ENCODE results near the gene ZNF677.

GRCh38 chr19:53224606-53225005, 30.1 kb downstream of the ZNF677 start:
- no peak for TF ChIP-seq EP300 (IDR thresholded peaks at IDR 0.05; ENCODE audit: low read length)
- no peak for TF ChIP-seq SP2 (IDR thresholded peaks at IDR 0.05; ENCODE audit: extremely low read depth, low read depth, low read length, poor library complexity, severe bottlenecking)
- TF ChIP-seq CTCF (IDR thresholded peaks at IDR 0.05 in 2 of 3, conservative IDR thresholded peaks at IDR 0.05 in 1 of 3; ENCODE audit: insufficient read depth in 2 of 3, low read depth in 1 of 3, low read length in 3 of 3) = no peak
- TF ChIP-seq ZNF586 (CRISPR knock-in tag; conservative IDR thresholded peaks at IDR 0.05) = no peak
- TF ChIP-seq ZNF282 (CRISPR knock-in tag; IDR thresholded peaks at IDR 0.05) = no peak
- no peak for TF ChIP-seq CHD2 (IDR thresholded peaks at IDR 0.05; ENCODE audit: low read depth, low read length)
- no peak for TF ChIP-seq TCF7 (IDR thresholded peaks at IDR 0.05; ENCODE audit: borderline replicate concordance)
- TF ChIP-seq PHB (CRISPR knock-in tag; IDR thresholded peaks at IDR 0.05) = no peak
- TF ChIP-seq PKNOX1 (IDR thresholded peaks at IDR 0.05) = no peak
